HG03175 (cell line): ENCODE results near the gene ZNF219.
"Not testable (repeated sequence)": the region's sequence is repeated elsewhere in the genome, so short reads cannot be mapped to it uniquely, and the experiment has no call there.

Experiments
- ATAC-seq: cut with Tn5 transposase; IDR thresholded peaks from one replicate; pipeline ENCODE4 v1.9.1; 2021; ENCODE audit warnings: mild to moderate bottlenecking, moderate library complexity; ENCODE audit not compliant: unreplicated experiment

ZNF219 gene

DNA sequence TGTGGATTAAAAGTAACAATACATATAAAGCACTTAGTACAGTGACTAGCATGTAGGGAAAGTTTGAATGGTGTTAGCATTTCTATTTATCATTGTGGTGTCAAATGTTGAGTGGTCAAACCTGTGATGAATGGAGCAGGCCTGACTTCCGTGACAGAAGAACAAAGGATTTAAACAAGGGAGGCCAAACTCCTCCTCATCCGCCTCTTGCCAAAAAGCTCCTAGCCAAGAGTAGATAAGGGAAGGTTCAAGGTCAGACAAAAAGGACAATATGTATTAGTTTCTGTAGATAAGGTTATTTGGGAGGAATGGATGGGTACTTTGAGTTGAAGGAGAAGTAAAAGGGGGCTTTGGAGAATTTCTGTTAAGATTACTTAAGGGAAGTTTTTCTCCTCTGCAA, 49.8 kb downstream of the ZNF219 start:
- ATAC-seq, result no peak

DNA sequence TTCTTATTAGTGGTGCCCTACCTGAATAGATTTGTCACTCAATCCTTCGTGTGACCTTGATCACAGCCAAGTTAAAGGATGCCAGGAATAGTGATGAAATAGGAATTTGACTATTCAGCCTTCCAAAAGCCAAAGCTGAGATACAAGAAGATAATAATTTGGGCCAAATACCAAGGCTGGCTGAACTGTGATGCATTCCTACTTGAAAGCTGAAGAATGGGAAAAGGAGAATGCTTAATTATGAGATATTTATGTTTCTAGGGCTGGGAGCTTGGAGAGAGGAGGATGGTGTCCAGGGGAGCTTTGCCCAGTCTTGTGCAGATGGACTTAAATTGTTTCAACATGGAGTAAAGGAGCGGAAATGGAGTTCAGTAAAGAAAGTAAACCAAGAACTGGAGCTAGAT, 51.1 kb downstream of the ZNF219 start:
- ATAC-seq, result no peak

GRCh38 chr14:21043974-21044618, 54.4 kb downstream of the ZNF219 start:
- no peak for ATAC-seq

DNA sequence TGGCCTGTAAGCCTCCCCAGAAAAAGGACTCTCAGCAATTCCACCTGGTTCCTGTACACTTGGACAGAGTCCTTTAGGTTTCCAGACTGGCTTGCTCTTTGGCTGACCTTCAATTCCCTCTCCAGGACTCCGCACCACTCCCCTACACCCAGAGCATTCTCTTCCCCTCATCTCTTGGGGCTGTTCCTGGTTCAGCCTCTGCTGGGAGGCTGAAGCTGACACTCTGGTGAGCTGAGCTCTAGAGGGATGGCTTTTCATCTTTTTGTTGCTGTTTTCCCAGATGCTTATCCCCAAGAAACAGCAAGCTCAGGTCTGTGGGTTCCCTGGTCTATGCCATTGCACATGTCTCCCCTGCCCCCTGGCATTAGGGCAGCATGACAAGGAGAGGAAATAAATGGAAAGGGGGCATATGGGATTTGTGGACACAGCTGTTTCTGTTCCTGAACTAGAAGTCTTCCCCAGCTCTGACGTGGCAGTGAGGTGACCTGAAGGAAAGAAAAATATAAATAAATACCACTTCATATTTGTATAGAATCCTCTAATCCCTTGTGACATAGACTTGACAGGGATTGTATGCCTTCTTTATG, 55.0 kb downstream of the ZNF219 start:
- ATAC-seq, result no peak

DNA sequence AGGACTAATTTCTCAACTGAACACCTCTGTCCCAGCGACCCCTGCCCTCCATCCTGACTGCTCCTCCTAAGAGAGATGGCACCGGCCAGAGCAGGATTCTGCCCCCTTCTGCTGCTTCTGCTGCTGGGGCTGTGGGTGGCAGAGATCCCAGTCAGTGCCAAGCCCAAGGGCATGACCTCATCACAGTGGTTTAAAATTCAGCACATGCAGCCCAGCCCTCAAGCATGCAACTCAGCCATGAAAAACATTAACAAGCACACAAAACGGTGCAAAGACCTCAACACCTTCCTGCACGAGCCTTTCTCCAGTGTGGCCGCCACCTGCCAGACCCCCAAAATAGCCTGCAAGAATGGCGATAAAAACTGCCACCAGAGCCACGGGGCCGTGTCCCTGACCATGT, 55.5 kb downstream of the ZNF219 start:
- no peak for ATAC-seq

- ATAC-seq, result no peak
Observed at GRCh38 chr14:21041676-21042433, 56.6 kb downstream of the ZNF219 start, which contains the start of gene RNASE7. Gene RNASE7 (plus strand): TSS chr14:21042362. CDS start chr14:21042993, 631 bp downstream.

GRCh38 chr14:21040941-21041340, 57.5 kb downstream of the ZNF219 start:
- ATAC-seq, result not testable (repeated sequence)

DNA sequence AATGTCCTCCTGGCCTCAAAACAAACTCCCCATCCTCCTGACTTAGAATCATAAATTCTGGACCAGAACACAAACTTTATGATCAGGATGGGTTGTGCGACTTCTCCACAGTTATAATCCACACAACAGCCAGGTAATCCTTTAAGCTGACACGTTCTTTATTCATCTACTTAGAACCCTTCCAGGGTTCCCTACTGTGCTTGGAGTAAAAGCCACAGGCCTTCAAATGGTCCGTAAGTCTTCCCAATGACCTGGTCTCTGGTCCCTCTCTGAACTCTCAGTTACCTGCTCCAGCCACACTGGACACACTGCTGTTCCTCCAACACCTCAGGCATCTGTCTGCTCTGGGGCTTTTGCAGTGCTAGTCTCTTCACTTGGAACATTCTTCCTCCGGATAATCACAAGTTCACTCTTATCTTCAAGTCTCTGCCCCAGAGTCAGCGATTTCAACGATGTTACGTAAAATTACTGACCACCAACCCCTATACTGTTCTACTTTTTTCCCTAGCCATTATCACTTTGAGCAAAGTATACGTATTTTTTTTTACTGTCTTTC, 58.0 kb downstream of the ZNF219 start:
- no peak for ATAC-seq
